Liver (tissue), 3 donors: Measurements from ENCODE around the gene H1-8.

Experiments used
- CTCF ChIP-seq: fragments of 150-350 bp; IDR thresholded peaks from 2 replicates; pipeline ENCODE4 v1.5.1; 2017; ENCODE audit warnings: improper control_type of control experiment, low read depth, low read length; ENCODE audit not compliant: missing input control
- EGR1 ChIP-seq, 2 donors: IDR thresholded peaks; 2 replicates each; pipeline ENCODE4 v1.6.1; 2016 to 2018; ENCODE audit warnings: antibody characterized with exemption in 2 of 2, low read depth in 2 of 2
- FOXA1 ChIP-seq: IDR thresholded peaks from 2 replicates; pipeline ENCODE4 v1.6.1; 2016; ENCODE audit warnings: antibody characterized with exemption
- FOXA2 ChIP-seq: IDR thresholded peaks from 2 replicates; pipeline ENCODE4 v1.6.1; 2016; ENCODE audit warnings: antibody characterized with exemption
- GABPA ChIP-seq, 2 donors: IDR thresholded peaks in 1 of 2; conservative IDR thresholded peaks in 1 of 2; 2 replicates each; pipeline ENCODE4 v1.6.1; 2016; ENCODE audit warnings: antibody characterized with exemption in 2 of 2, mild to moderate bottlenecking in 1 of 2, moderate library complexity in 1 of 2
- HNF4A ChIP-seq, 2 donors: conservative IDR thresholded peaks; 2 replicates each; pipeline ENCODE4 v1.6.1; 2016; ENCODE audit warnings: antibody characterized with exemption in 2 of 2, mild to moderate bottlenecking in 2 of 2
- JUND ChIP-seq, 2 donors: IDR thresholded peaks; 2 replicates each; pipeline ENCODE4 v1.6.1; 2016; ENCODE audit warnings: antibody characterized with exemption in 2 of 2
- MAX ChIP-seq: IDR thresholded peaks from 2 replicates; pipeline ENCODE4 v1.6.1; 2016; ENCODE audit warnings: antibody characterized with exemption
- RAD21 ChIP-seq, 2 donors: IDR thresholded peaks; 2 replicates each; pipeline ENCODE4 v1.6.1; 2016; ENCODE audit warnings: antibody characterized with exemption in 2 of 2, mild to moderate bottlenecking in 2 of 2
- REST ChIP-seq: IDR thresholded peaks from 2 replicates; pipeline ENCODE4 v1.6.1; 2016; ENCODE audit warnings: antibody characterized with exemption, mild to moderate bottlenecking
- SP1 ChIP-seq: IDR thresholded peaks from 2 replicates; pipeline ENCODE4 v1.6.1; 2018; ENCODE audit warnings: antibody characterized with exemption, mild to moderate bottlenecking
- TAF1 ChIP-seq: conservative IDR thresholded peaks from 2 replicates; pipeline ENCODE4 v1.6.1; 2016; ENCODE audit warnings: antibody characterized with exemption, mild to moderate bottlenecking
- YY1 ChIP-seq: IDR thresholded peaks from 2 replicates; pipeline ENCODE4 v1.6.1; 2016; ENCODE audit warnings: antibody characterized with exemption, mild to moderate bottlenecking
- ZBTB33 ChIP-seq: IDR thresholded peaks from 2 replicates; pipeline ENCODE4 v1.6.1; 2016; ENCODE audit warnings: antibody characterized with exemption
- donor health status: healthy.
- donor health status: healthy.

GRCh38 chr3:129573493-129573892 lies 30.5 kb downstream of the H1-8 start:
- TF ChIP-seq EGR1 (IDR thresholded peaks at IDR 0.05; ENCODE audit: low read depth in 2 of 2): no peak
- TF ChIP-seq CTCF: no peak
- no peak for TF ChIP-seq TAF1
- no peak for TF ChIP-seq FOXA1
- TF ChIP-seq SP1: no peak
- no peak for TF ChIP-seq REST
- no peak for TF ChIP-seq JUND (IDR thresholded peaks at IDR 0.05)
- no peak for TF ChIP-seq RAD21 (IDR thresholded peaks at IDR 0.05)
- no peak for TF ChIP-seq FOXA2
- TF ChIP-seq GABPA (IDR thresholded peaks at IDR 0.05 in 1 of 2, conservative IDR thresholded peaks at IDR 0.05 in 1 of 2): no peak
- no peak for TF ChIP-seq MAX
- TF ChIP-seq YY1: no peak
- no peak for TF ChIP-seq ZBTB33
- TF ChIP-seq HNF4A (conservative IDR thresholded peaks at IDR 0.05): no peak
